Medulla oblongata (tissue), 1 donor: ENCODE data around the gene BRSK2.
"Not testable (repeated sequence)": the region's sequence is repeated elsewhere in the genome, so short reads cannot be mapped to it uniquely, and the experiment has no call there.

Source experiments
- DNase-seq: peaks from one replicate; pipeline ENCODE4 v3.0.0-alpha.2; 2015; ENCODE audit errors: extremely low spot score

BRSK2 gene

GRCh38 chr11:1409108-1409851 is 19.5 kb downstream of the BRSK2 start:
- no peak for DNase-seq

- DNase-seq = not testable (repeated sequence)
Observed at GRCh38 chr11:1409852-1410125, 20.1 kb downstream of the BRSK2 start.

GRCh38 chr11:1410366-1411291 is 20.9 kb downstream of the BRSK2 start:
- no peak for DNase-seq

GRCh38 chr11:1411301-1411700 is 21.6 kb downstream of the BRSK2 start:
- DNase-seq = no peak

GRCh38 chr11:1411739-1412138 is 22.0 kb downstream of the BRSK2 start:
- DNase-seq = not testable (repeated sequence)

- DNase-seq = no peak
Observed at GRCh38 chr11:1412377-1413095, 22.8 kb downstream of the BRSK2 start.

- DNase-seq = no peak
Observed at GRCh38 chr11:1414650-1415049, 24.9 kb downstream of the BRSK2 start.

- DNase-seq = no peak
Observed at GRCh38 chr11:1415631-1416030, 25.9 kb downstream of the BRSK2 start.

- DNase-seq = not testable (repeated sequence)
Observed at GRCh38 chr11:1418192-1418795, 28.6 kb downstream of the BRSK2 start.

- DNase-seq = no peak
Observed at GRCh38 chr11:1419811-1420210, 30.1 kb downstream of the BRSK2 start.

- no peak for DNase-seq
Observed at GRCh38 chr11:1421291-1421690, 31.6 kb downstream of the BRSK2 start.

- DNase-seq = no peak
Observed at GRCh38 chr11:1422481-1422880, 32.7 kb downstream of the BRSK2 start.

GRCh38 chr11:1422981-1423380 is 33.2 kb downstream of the BRSK2 start:
- DNase-seq = no peak

- not testable (repeated sequence) for DNase-seq
Observed at GRCh38 chr11:1423406-1423805, 33.7 kb downstream of the BRSK2 start.

GRCh38 chr11:1425006-1425405 is 35.3 kb downstream of the BRSK2 start:
- no peak for DNase-seq

GRCh38 chr11:1425439-1425838 is 35.7 kb downstream of the BRSK2 start:
- no peak for DNase-seq

GRCh38 chr11:1428762-1429316 is 39.1 kb downstream of the BRSK2 start:
- DNase-seq = no peak

- DNase-seq = no peak
Observed at GRCh38 chr11:1433568-1433967, 43.8 kb downstream of the BRSK2 start.

GRCh38 chr11:1433977-1434640 is 44.4 kb downstream of the BRSK2 start:
- no peak for DNase-seq

- DNase-seq = not testable (repeated sequence)
Observed at GRCh38 chr11:1435479-1435819, 45.7 kb downstream of the BRSK2 start.

GRCh38 chr11:1435820-1436467 is 46.2 kb downstream of the BRSK2 start:
- DNase-seq = no peak
